K562 (cell line): Measurements from ENCODE around the gene NELFE. TPM values are rescaled to one million over a fixed set of nuclear protein-coding genes. Genes with fewer than 3 reads are reported as not detected.

Experiments
- DDX20 ChIP-seq: fragments of 450-650 bp; IDR thresholded peaks from 2 replicates; pipeline ENCODE4 v1.6.1; 2016; ENCODE audit warnings: missing genetic modification characterization, low read depth, mild to moderate bottlenecking, missing compliant biosample characterization, moderate library complexity
- HNRNPUL1 ChIP-seq: fragments of 200-400 bp; formaldehyde crosslinking; IDR thresholded peaks from 2 replicates; pipeline ENCODE4 v1.6.1; 2017; ENCODE audit warnings: low read length
- ID3 ChIP-seq, 2 experiments: fragments of 250-450 bp in 1 of 2; fragments of 450-650 bp in 1 of 2; sonication (Bioruptor Pico) in 1 of 2; IDR thresholded peaks; 2 replicates each; pipeline versions ENCODE4 v1.6.1 to v1.8.0; 2016 to 2021; ENCODE audit warnings: mild to moderate bottlenecking in 2 of 2, moderate library complexity in 2 of 2, missing compliant biosample characterization in 1 of 2, missing genetic modification characterization in 1 of 2
- MGA ChIP-seq: fragments of 450-650 bp; IDR thresholded peaks from 2 replicates; pipeline ENCODE4 v1.6.1; 2016; ENCODE audit warnings: mild to moderate bottlenecking, moderate library complexity
- TAL1 ChIP-seq: fragments of 450-650 bp; IDR thresholded peaks from 2 replicates; pipeline ENCODE4 v1.6.1; 2016; ENCODE audit warnings: mild to moderate bottlenecking
- TFE3 ChIP-seq: fragments of 450-650 bp; formaldehyde crosslinking; IDR thresholded peaks from 2 replicates; pipeline ENCODE4 v1.4.0; 2020; ENCODE audit warnings: mild to moderate bottlenecking, mixed read lengths
- TRIM28 ChIP-seq: fragments of 450-650 bp; IDR thresholded peaks from 2 replicates; pipeline ENCODE4 v1.6.1; 2017
- polyA plus RNA-seq, 8 experiments: library from polyadenylated mRNA; depleted of rRNA in 4 of 8; stranded (reverse) in 5 of 8; unstranded in 3 of 8; fragments of >200 nt; fragmentation: Nextera tagmentation in 2 of 8; fragmentation: Illumina TruSeq in 1 of 8; extraction: Ambion mirVana in 2 of 8; extraction: Trizol in 1 of 8; gene quantifications; 2 replicates each; pipeline versions ENCODE4 v1.2.1 to v1.2.3, GENCODE V29; 2011 to 2014; ENCODE audit warnings: inconsistent platforms in 1 of 8, missing spikeins in 1 of 8
- total RNA-seq, 7 experiments: library from RNA; depleted of rRNA in 6 of 7; stranded (reverse); fragments of >200 nt in 6 of 7; fragmentation: Illumina TruSeq in 2 of 7; extraction: Trizol in 2 of 7; gene quantifications; 2 replicates each; pipeline versions ENCODE4 v1.2.1 to v1.2.3, GENCODE V29; 2011 to 2021; ENCODE audit warnings: low replicate concordance in 1 of 7
- TF ChIP-seq, protein P1 (sequence below): fragments of 250-450 bp; sonication (Bioruptor Pico); IDR thresholded peaks from 2 replicates; pipeline ENCODE4 v1.8.0; 2021; ENCODE audit warnings: borderline replicate concordance, mild to moderate bottlenecking, moderate library complexity; ENCODE audit not compliant: poor library complexity, severe bottlenecking
- TF ChIP-seq, protein P2 (sequence below): fragments of 250-450 bp; sonication (Bioruptor Pico); IDR thresholded peaks from 2 replicates; pipeline ENCODE4 v1.8.0; 2022; ENCODE audit warnings: moderate library complexity, mild to moderate bottlenecking, inconsistent platforms

The NELFE gene
- total and polyA plus RNA-seq, 9 of the 15 experiments (the other 6 are each of a cell fraction or from before 2014, with no cell fraction given), result 15.2 to 157 (median 91.5) TPM

- TF ChIP-seq MGA (peak; percentile 27; the same call in 1 of the 2 replicates), ID3 (CRISPR knock-in tag; IDR thresholded peaks at IDR 0.05) (no peak), ID3 (tag; IDR thresholded peaks at IDR 0.05) (peak; percentile 30; the same call in 1 of the 2 replicates), TRIM28 (0 out of 2 replicates have a peak, but pooled peaks have one; percentile 16), DDX20 (tag) (no peak), TFE3 (peak; percentile 76), TAL1 (peak; percentile 55; the same call in 1 of the 2 replicates), HNRNPUL1 (no peak)
- TF ChIP-seq, protein P1, sequence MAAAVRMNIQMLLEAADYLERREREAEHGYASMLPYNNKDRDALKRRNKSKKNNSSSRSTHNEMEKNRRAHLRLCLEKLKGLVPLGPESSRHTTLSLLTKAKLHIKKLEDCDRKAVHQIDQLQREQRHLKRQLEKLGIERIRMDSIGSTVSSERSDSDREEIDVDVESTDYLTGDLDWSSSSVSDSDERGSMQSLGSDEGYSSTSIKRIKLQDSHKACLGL, result no peak
- TF ChIP-seq, protein P2, sequence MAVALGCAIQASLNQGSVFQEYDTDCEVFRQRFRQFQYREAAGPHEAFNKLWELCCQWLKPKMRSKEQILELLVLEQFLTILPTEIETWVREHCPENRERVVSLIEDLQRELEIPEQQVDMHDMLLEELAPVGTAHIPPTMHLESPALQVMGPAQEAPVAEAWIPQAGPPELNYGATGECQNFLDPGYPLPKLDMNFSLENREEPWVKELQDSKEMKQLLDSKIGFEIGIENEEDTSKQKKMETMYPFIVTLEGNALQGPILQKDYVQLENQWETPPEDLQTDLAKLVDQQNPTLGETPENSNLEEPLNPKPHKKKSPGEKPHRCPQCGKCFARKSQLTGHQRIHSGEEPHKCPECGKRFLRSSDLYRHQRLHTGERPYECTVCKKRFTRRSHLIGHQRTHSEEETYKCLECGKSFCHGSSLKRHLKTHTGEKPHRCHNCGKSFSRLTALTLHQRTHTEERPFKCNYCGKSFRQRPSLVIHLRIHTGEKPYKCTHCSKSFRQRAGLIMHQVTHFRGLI (CRISPR knock-in tag), result no peak
Observed at GRCh38 chr6:31979238-31979898, 20.6 kb upstream of the NELFE start (continued).
